WERI-Rb-1 (cell line): ENCODE results near the gene DAZAP1.

Source experiments
- DNase-seq: peaks from one replicate; pipeline ENCODE4 v3.0.0-alpha.2; 2020
- H3K27ac ChIP-seq: fragments of 250-450 bp; sonication (Bioruptor Pico); 2 replicates; pipeline ENCODE4 v1.5.1; 2020; ENCODE audit warnings: mild to moderate bottlenecking, moderate library complexity
- H3K27me3 ChIP-seq: fragments of 250-450 bp; sonication (Bioruptor Pico); 2 replicates; pipeline ENCODE4 v1.5.1; 2021; ENCODE audit warnings: mild to moderate bottlenecking, low read depth, moderate library complexity; ENCODE audit not compliant: insufficient read depth, severe bottlenecking
- H3K36me3 ChIP-seq: fragments of 250-450 bp; sonication (Bioruptor Pico); 2 replicates; pipeline ENCODE4 v1.5.1; 2020; ENCODE audit warnings: mild to moderate bottlenecking, moderate library complexity
- H3K4me3 ChIP-seq: 2 replicates; pipeline ENCODE4 v1.5.1; 2011; ENCODE audit warnings: low read depth, mild to moderate bottlenecking, control low read depth, low read length
- H3K9me3 ChIP-seq: fragments of 250-450 bp; sonication (Bioruptor Pico); 2 replicates; pipeline ENCODE4 v1.5.1; 2021; ENCODE audit warnings: mild to moderate bottlenecking, moderate library complexity; ENCODE audit not compliant: severe bottlenecking
- TF ChIP-seq, protein P1 (sequence below): IDR thresholded peaks from 2 replicates; pipeline ENCODE4 v1.5.1; 2011; ENCODE audit warnings: low read depth, mild to moderate bottlenecking, control low read depth, inconsistent platforms, low read length

The DAZAP1 gene

DNA sequence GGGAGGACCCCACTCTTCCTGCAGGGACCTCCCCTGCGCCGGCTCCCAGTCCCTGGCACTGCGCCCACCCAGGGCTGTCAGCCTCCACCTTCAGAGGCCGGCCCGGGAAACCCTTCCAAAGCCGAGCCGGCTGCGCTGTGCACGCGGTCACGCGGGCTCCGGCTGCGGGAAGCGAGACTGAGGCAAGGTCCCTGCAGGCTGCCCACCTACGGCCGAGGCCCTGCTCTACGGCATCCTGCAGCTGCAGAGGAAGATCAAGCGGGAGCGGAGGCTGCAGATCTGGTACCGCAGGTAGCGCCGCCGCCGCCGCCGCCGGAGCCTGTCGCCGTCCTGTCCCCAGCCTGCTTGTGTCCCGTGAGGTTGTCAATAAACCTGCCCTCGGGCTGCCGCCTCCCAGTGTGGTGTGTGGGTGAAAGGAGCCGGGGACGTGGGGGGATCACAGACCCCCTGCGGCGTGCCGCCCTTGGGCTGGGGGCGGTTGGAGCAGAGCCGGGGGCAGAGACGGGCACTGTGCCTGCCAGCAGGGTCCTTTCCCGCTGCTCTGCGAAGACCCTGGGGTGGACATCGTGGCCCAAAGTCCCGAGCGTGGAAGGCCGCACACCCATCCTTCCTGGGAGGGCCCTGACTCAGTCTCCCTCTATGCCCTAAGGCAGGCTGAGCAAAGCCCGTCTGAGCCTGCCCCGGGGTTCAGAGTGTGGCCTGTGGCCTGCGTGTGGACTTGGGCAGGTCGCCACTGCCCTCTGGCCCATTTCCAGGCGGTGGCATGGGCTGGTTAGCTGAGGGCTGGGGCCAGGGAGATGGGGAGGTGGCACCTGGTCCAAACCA is 12.0 kb upstream of the DAZAP1 start:
- peaks cover 72% of the 10 kb centered on the region for H3K36me3 ChIP-seq

DNA sequence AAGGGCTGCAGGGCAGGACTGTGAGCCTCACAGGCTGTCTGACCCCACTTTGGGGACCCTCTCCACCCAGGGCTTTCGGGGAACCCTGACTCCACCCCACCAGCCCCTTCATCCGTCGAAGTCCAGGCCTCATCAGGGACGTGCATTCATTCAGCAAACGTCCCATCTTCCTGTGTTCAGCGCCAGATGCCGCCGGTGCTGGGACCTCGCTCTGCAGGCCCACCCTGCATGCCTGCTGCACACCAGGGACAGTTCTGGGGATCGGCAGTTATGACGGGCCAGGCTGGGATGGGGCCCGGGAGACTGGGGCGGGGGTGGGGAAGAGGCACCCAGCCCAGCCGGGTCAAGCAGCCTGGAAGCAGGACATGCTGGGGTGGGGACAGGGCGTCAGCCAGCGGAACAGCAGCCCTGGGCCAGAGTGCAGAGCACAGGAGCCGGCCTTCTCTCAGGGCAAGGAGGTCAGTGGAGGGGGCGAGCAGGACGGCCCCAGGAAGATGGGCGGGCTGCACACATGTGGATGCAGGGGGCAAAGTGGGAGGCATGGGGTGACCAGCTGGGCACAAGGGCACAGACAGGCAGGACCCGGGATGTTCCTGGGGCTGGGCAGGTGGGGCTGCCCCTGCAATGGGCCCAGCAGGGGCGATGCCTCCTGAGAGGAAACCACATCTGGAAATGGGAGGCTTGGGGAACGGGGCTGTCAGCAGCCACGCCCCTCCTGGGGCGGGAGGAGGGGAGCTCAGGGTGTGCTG is 11.2 kb upstream of the DAZAP1 start:
- no peaks in the 10 kb centered on the region for H3K9me3 ChIP-seq
- H3K27ac ChIP-seq, result no peak overlapping the region
- H3K36me3 ChIP-seq, result peaks cover 67% of the 10 kb centered on the region
- TF ChIP-seq, protein P1, sequence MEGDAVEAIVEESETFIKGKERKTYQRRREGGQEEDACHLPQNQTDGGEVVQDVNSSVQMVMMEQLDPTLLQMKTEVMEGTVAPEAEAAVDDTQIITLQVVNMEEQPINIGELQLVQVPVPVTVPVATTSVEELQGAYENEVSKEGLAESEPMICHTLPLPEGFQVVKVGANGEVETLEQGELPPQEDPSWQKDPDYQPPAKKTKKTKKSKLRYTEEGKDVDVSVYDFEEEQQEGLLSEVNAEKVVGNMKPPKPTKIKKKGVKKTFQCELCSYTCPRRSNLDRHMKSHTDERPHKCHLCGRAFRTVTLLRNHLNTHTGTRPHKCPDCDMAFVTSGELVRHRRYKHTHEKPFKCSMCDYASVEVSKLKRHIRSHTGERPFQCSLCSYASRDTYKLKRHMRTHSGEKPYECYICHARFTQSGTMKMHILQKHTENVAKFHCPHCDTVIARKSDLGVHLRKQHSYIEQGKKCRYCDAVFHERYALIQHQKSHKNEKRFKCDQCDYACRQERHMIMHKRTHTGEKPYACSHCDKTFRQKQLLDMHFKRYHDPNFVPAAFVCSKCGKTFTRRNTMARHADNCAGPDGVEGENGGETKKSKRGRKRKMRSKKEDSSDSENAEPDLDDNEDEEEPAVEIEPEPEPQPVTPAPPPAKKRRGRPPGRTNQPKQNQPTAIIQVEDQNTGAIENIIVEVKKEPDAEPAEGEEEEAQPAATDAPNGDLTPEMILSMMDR, result no peak
- no peak overlapping the region for H3K4me3 ChIP-seq
- no peaks in the 10 kb centered on the region for H3K27me3 ChIP-seq
- no peak for DNase-seq

More for the DNA sequence above, 12.0 kb upstream of the DAZAP1 start:
- H3K27me3 ChIP-seq, result no peaks in the 10 kb centered on the region
- DNase-seq, result no peak
- TF ChIP-seq, protein P1, result no peak
- no peak overlapping the region; the same call in 1 of the 2 replicates for H3K27ac ChIP-seq
- no peak overlapping the region for H3K4me3 ChIP-seq
- H3K9me3 ChIP-seq, result no peaks in the 10 kb centered on the region

DNA sequence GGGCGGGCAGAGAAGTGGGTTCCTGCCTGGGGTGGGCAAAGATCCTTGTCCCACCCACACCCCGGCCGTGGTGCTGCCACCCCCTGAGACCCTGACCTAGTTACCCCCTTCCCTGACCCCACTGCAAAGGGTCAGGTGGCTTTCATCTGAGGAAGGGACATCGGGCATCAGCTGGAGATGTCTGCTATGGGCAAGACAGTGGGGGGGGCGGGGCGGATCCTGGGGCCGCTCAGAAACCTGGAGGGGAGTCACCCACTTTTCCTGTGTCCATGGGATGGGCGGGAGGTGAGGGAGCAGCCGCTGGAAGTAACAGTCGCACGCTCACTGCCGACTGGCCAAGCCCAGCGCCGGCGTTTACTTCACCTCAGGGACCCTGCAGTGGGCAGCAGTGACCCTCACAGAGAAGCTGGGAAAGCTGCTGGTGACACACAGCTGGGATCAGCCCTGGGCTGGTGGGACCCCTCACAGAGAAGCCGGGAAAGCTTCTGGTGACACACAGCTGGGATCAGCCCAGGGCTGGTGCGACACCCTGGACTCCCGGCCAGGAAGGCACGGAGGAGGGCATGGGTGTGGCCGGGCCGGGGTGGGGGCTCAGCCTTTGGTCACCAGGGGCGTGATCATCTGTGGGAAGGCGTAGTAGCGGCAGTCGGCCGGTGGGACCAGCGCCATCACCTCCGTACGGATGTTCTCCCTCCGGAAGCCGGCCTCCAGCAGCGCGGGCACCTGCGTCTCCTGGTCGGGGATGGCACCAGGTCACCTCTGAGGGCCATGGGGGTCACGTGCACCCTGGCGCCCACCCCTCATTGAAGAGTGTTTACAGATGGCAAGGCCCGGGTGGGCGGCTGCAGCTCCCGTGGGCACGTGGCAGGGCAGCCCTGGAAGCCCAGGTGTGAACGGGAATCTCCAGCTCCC is 10.4 kb upstream of the DAZAP1 start:
- peaks cover 61% of the 10 kb centered on the region for H3K36me3 ChIP-seq
- no peak for DNase-seq

DNA sequence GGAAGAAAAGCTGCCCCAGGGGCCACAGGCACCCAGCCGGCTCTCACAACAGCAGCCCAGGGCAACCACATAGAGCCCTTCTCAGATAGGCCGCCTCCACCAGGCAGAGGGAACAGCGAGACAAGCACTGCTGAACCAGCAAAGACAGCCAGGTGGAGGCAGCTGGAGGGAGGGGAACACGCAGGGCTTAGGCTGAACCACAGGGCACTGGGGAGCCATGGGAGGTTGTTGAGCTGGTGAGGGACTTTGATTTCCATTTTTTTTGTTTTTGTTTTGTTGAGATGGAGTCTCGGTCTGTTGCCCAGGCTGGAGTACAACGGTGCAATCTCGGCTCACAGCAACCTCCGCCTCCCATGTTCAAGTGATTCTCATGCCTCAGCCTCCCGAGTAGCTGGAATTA is 9.5 kb upstream of the DAZAP1 start:
- TF ChIP-seq, protein P1, result no peak
- no peak for DNase-seq
- Histone ChIP-seq H3K27me3 (no peaks in the 10 kb centered on the region), H3K27ac (no peak overlapping the region), H3K36me3 (peaks cover 53% of the 10 kb centered on the region), H3K9me3 (no peaks in the 10 kb centered on the region), H3K4me3 (no peak overlapping the region)

More for the DNA sequence above, 10.4 kb upstream of the DAZAP1 start:
- H3K4me3 ChIP-seq, result no peak overlapping the region
- TF ChIP-seq, protein P1, result no peak
- H3K9me3 ChIP-seq, result no peaks in the 10 kb centered on the region
- no peaks in the 10 kb centered on the region for H3K27me3 ChIP-seq
- H3K27ac ChIP-seq, result no peak overlapping the region

DNA sequence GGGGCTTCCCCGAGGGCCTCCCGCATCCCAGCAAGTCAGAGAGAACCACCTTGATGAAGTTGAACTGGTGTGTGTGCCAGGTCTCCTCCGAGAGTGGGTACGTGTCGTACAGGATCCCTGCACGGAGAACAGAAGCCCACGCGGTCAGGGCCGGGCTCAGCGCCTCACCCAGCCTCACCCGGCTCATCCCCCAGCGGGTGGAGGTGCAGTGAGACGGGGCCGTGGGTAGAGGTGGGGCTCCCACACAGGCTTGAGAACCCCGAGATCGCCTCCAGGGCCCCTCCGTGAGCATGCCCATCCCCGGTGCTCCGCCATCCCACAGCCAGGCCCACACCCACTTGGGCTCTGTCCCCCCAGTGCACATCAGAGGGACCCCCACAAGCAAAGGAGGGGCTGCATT is 8.3 kb upstream of the DAZAP1 start:
- Histone ChIP-seq H3K4me3 (no peak overlapping the region), H3K9me3 (no peaks in the 10 kb centered on the region), H3K36me3 (peaks cover 43% of the 10 kb centered on the region), H3K27ac (no peak overlapping the region), H3K27me3 (no peaks in the 10 kb centered on the region)
- no peak for DNase-seq
- TF ChIP-seq, protein P1, result no peak
